Measurements from ENCODE around the gene ABTB1.

ABTB1 gene

DNA sequence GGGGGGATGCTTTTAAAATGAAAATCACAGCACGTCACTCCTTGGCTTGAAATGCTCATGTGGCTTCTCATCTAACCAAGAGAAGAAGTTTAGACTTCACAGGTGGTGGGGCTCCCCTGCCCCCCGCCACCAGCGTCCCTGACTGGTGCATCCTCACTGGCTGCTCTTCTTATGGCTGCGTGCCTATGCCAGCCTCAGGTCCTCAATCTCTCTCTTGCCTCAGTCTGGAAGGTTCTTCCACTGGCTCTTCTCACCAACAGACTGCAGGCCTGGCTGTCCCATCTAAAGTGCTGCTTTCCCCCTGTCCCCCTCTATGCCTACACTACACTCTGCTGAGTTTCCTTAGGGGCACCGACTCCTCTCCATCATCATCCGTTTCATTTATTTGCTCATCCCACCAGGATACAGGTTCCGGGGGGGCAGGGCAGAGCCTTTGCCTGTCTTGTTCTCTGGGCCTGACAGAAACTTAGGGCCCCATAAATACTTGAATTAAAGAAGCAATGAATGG lies 20.6 kb downstream of the ABTB1 start:
- no peak overlapping the region for H3K4me3 ChIP-seq (ENCODE audit: low read depth, low read length, poor library complexity, severe bottlenecking)
- no peak overlapping the region for H2AFZ ChIP-seq (ENCODE audit: low read length)
- no peaks in the 10 kb centered on the region for H3K9me2 ChIP-seq (ENCODE audit: low read depth, low read length)
- no peaks in the 10 kb centered on the region for H3K36me3 ChIP-seq (ENCODE audit: insufficient read depth, low read length)
- TF ChIP-seq EZH2 (IDR thresholded peaks at IDR 0.05; ENCODE audit: borderline replicate concordance, low read length) (no peak), CTCF (IDR thresholded peaks at IDR 0.05; ENCODE audit: low read length) (no peak)
- H3K9ac ChIP-seq (ENCODE audit: low read length) = no peak overlapping the region
- H3F3A ChIP-seq (ENCODE audit: insufficient read depth, low read length) = no peaks in the 10 kb centered on the region
- peaks cover 21% of the 10 kb centered on the region for H3K4me1 ChIP-seq (ENCODE audit: insufficient read depth, low read length, severe bottlenecking)
- H3K27ac ChIP-seq (ENCODE audit: low read depth, low read length, poor library complexity, severe bottlenecking) = no peak overlapping the region
- no peaks in the 10 kb centered on the region for H4K20me1 ChIP-seq (ENCODE audit: insufficient read depth, low read length)
- no peaks in the 10 kb centered on the region for H3K9me3 ChIP-seq (ENCODE audit: low read length)
- H3K27me3 ChIP-seq (ENCODE audit: insufficient read depth, low read length) = peaks cover 3% of the 10 kb centered on the region; the same call in 1 of the 2 replicates
- H3K79me2 ChIP-seq (ENCODE audit: insufficient read depth, low read length) = no peaks in the 10 kb centered on the region
- H3K4me2 ChIP-seq (ENCODE audit: low read length) = no peak overlapping the region

DNA sequence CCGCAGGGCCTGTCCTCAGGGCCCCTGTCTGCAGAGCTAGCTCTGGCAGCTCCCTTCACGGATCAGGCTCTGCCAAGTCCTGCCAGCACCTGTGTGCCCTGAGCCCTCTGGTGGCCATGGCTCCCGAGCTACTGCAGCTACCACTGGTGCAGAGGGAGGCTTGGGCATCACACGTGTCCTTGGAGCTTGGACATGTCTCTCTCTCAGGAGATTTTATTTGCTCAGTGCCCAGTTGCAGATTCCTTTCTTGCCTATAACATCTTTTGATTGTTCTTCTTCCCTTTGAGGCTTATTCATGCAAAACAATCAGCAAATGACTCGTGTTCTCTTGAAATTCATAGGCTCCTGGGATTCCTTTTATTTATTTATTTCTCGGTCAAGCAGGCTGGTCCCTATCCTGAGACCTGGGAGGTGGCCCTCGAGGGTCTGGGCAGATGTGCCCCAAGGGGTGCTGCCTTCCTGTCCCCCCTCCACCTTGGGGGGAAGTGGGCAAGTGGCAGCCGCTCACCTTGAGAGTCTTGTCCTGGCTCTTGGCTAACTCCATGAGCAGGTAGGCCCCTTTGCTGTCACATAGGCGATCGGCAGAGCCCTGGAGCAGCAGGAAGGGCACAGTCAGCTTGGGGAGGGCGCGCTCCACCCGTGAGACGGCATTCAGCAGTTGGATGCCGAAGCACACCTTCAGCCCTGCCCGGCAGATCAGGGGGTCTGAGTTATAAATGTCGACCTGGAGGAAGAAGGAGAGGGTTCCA lies 21.9 kb downstream of the ABTB1 start:
- Histone ChIP-seq H3K9me2 (ENCODE audit: low read depth, low read length) (no peaks in the 10 kb centered on the region), H3F3A (ENCODE audit: insufficient read depth, low read length) (no peaks in the 10 kb centered on the region), H3K79me2 (ENCODE audit: insufficient read depth, low read length) (no peaks in the 10 kb centered on the region), H4K20me1 (ENCODE audit: insufficient read depth, low read length) (no peaks in the 10 kb centered on the region), H3K4me3 (ENCODE audit: low read depth, low read length, poor library complexity, severe bottlenecking) (no peak overlapping the region), H3K27ac (ENCODE audit: low read depth, low read length, poor library complexity, severe bottlenecking) (no peak overlapping the region), H2AFZ (ENCODE audit: low read length) (no peak overlapping the region), H3K9ac (ENCODE audit: low read length) (no peak overlapping the region), H3K9me3 (ENCODE audit: low read length) (no peaks in the 10 kb centered on the region), H3K27me3 (ENCODE audit: insufficient read depth, low read length) (peaks cover 3% of the 10 kb centered on the region; the same call in 1 of the 2 replicates), H3K4me1 (ENCODE audit: insufficient read depth, low read length, severe bottlenecking) (peaks cover 22% of the 10 kb centered on the region), H3K4me2 (ENCODE audit: low read length) (no peak overlapping the region), H3K36me3 (ENCODE audit: insufficient read depth, low read length) (no peaks in the 10 kb centered on the region)
- TF ChIP-seq EZH2 (IDR thresholded peaks at IDR 0.05; ENCODE audit: borderline replicate concordance, low read length) (no peak), CTCF (IDR thresholded peaks at IDR 0.05; ENCODE audit: low read length) (peak; percentile 53; the same call in 1 of the 2 replicates)

DNA sequence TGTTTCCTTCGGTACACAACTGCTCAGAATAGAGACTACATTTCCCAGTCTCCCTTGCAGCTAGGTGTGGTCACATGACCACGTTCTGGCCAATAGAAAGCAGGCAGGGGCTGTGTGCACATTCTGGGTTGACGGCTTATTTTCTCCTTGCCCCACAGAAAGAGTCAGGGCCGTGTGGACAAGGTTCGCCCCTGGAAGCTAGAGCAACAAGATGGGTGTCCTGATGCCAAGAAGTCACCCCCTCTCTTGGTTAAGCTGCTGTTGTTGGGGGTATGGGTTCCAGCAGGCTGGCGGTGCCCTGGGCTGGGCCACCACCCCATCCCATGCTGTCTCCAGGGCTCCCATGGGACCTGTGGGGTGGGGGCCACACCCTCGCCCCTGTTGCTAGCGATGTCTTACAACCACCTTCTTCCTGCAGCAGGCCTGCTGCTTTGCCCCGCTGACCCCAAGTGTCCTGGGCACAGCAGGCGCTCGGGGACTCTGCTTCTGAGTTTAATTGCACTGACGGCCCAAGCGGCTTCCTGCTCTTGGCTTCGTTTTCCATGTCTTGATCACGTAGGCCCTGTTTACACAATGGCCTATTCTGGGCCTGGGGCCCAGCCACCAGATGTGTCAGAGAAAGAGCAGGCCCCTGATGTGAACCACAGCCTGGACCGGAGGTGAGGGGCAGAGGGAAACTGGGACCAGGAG lies 24.9 kb downstream of the ABTB1 start:
- H3K9ac ChIP-seq (ENCODE audit: low read length) = peak overlapping the region; percentile 50; the same call in 1 of the 2 replicates
- H2AFZ ChIP-seq (ENCODE audit: low read length) = peak overlapping the region; percentile 59; the same call in 1 of the 2 replicates
- H3K4me2 ChIP-seq (ENCODE audit: low read length) = peak overlapping the region; percentile 82
- H3K36me3 ChIP-seq (ENCODE audit: insufficient read depth, low read length) = no peaks in the 10 kb centered on the region
- H3K9me3 ChIP-seq (ENCODE audit: low read length) = no peaks in the 10 kb centered on the region
- H3K4me1 ChIP-seq (ENCODE audit: insufficient read depth, low read length, severe bottlenecking) = peaks cover 22% of the 10 kb centered on the region
- no peaks in the 10 kb centered on the region for H3K27me3 ChIP-seq (ENCODE audit: insufficient read depth, low read length)
- peak overlapping the region; percentile 78 for H3K27ac ChIP-seq (ENCODE audit: low read depth, low read length, poor library complexity, severe bottlenecking)
- H4K20me1 ChIP-seq (ENCODE audit: insufficient read depth, low read length) = no peaks in the 10 kb centered on the region
- H3K4me3 ChIP-seq (ENCODE audit: low read depth, low read length, poor library complexity, severe bottlenecking) = peak overlapping the region; percentile 56
- no peak for TF ChIP-seq EZH2 (IDR thresholded peaks at IDR 0.05; ENCODE audit: borderline replicate concordance, low read length)
- TF ChIP-seq CTCF (IDR thresholded peaks at IDR 0.05; ENCODE audit: low read length) = no peak
- no peaks in the 10 kb centered on the region for H3F3A ChIP-seq (ENCODE audit: insufficient read depth, low read length)
- no peaks in the 10 kb centered on the region for H3K9me2 ChIP-seq (ENCODE audit: low read depth, low read length)
- H3K79me2 ChIP-seq (ENCODE audit: insufficient read depth, low read length) = no peaks in the 10 kb centered on the region
